GM23248 (cell line): Measurements from ENCODE around the gene ITGB6.

ENCODE experiments used
- EZH2 ChIP-seq: fragments of 200-600 bp; sonication (generic); IDR thresholded peaks from 2 replicates; pipeline ENCODE4 v1.6.1; 2018; ENCODE audit warnings: antibody characterized with exemption, mild to moderate bottlenecking; ENCODE audit not compliant: insufficient read depth, poor library complexity, severe bottlenecking
- EZH2phosphoT487 ChIP-seq: fragments of 200-600 bp; sonication (generic); IDR thresholded peaks from 2 replicates; pipeline ENCODE4 v1.6.1; 2018; ENCODE audit warnings: antibody characterized with exemption, moderate library complexity, mild to moderate bottlenecking, low read depth; ENCODE audit not compliant: insufficient read depth

DNA sequence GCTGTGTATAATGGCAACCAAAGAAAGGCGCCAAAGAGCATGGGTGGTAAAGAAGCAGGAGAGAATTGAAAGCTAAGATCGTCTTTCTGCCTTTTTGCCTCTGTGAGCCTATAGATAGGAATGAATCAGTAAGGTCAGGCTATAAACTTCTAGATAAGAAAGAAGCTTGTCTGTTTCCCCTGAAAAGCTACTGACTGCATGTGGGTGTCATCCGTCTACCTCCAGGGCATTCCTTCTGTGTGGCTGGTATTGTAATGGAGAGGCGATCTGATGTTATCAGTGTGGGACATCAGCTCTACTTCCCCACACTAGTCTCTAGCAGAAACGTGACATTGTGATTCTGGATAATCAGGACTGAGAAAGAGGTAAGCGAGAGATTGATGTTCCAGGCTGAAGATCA lies 74.2 kb downstream of the ITGB6 start:
- TF ChIP-seq EZH2phosphoT487 (no peak), EZH2 (no peak)
